SK-N-MC (cell line): ENCODE data around the gene ACOT4.
A peak's percentile ranks its signal among the peaks of the same experiment; 100 is the strongest.
"Not testable (repeated sequence)": the region's sequence is repeated elsewhere in the genome, so short reads cannot be mapped to it uniquely, and the experiment has no call there.

Experiments
- DNase-seq: peaks from one replicate; pipeline ENCODE4 v3.0.0-alpha.2; 2011; ENCODE audit warnings: low read depth, low spot score
- H3K27ac ChIP-seq: fragments of 200-600 bp; sonication (generic); 2 replicates; pipeline ENCODE4 v1.5.1; 2016; ENCODE audit warnings: mixed run types
- H3K36me3 ChIP-seq: fragments of 200-600 bp; sonication (generic); 2 replicates; pipeline ENCODE4 v1.6.1; 2017; ENCODE audit warnings: antibody characterized with exemption, low read length, mixed read lengths; ENCODE audit not compliant: insufficient read depth
- H3K4me3 ChIP-seq: fragments of 200-600 bp; sonication (generic); 2 replicates; pipeline ENCODE4 v1.5.1; 2016
- H3K9ac ChIP-seq: fragments of 200-600 bp; sonication (generic); 2 replicates; pipeline ENCODE4 v1.8.0; 2017; ENCODE audit warnings: mixed run types, mixed read lengths; ENCODE audit not compliant: insufficient read length
- H3K9me3 ChIP-seq: fragments of 200-600 bp; sonication (generic); 2 replicates; pipeline ENCODE4 v1.6.1; 2017; ENCODE audit warnings: low read depth, mild to moderate bottlenecking, antibody characterized with exemption, low read length, moderate library complexity, mixed read lengths
- EZH2 ChIP-seq: fragments of 200-600 bp; sonication (generic); IDR thresholded peaks from one replicate; pipeline ENCODE4 v1.6.1; 2017; ENCODE audit warnings: antibody characterized with exemption
- FOXP2 ChIP-seq: optimal IDR thresholded peaks from 2 replicates; pipeline ENCODE3; 2011; ENCODE audit warnings: mild to moderate bottlenecking, moderate library complexity; ENCODE audit not compliant: insufficient read depth; ENCODE audit errors: extremely low read length, control extremely low read depth
- POLR2AphosphoS5 ChIP-seq: IDR thresholded peaks from 2 replicates; pipeline ENCODE4 v1.6.1; 2012; ENCODE audit warnings: mild to moderate bottlenecking, low read depth, low read length, borderline replicate concordance

ACOT4 gene

GRCh38 chr14:73627151-73627558 lies 35.5 kb downstream of the ACOT4 start:
- H3K9me3 ChIP-seq, result no peaks in the 10 kb centered on the region
- no peak overlapping the region for H3K27ac ChIP-seq
- no peak overlapping the region for H3K4me3 ChIP-seq
- no peak for DNase-seq
- TF ChIP-seq POLR2AphosphoS5, result no peak
- no peak for TF ChIP-seq EZH2
- no peak for TF ChIP-seq FOXP2
- no peak overlapping the region for H3K9ac ChIP-seq
- no peaks in the 10 kb centered on the region for H3K36me3 ChIP-seq

DNA sequence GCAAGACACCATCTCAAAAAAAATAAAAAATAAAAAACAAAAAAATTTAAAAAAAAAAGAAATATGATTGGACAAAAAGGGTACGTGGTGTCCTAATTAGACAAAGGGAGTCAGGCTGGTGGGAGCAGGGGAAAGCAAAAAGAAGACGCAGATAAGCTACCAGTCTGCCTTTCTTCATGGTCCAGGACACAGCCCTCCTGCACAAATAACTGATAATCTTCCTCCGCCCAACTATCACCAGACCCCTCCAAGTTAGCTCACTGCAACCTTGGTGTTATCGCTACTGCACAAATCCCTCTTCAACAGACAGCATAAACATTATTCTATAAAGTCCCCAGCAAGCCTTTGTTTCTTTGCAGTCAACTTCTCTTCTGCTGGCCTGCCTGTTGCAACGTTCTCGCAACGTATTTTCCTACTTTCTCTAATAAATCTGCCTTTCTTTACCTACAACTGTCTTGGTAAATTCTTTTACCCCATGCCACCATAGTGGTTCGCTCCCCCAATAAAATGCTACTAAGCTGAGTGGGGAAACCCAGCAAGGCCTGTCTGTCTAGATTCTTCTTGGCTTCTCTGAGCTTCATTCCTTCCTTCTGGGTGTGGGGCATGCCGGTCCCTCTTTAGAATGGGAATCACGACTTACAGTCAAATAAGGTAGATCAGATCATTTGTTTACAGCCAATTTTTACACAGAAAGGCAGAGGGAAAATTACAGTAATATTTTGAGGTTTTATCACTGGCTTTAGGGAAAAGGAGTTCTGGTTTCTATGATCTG lies 38.5 kb downstream of the ACOT4 start:
- no peak for DNase-seq
- no peak overlapping the region for H3K4me3 ChIP-seq
- no peaks in the 10 kb centered on the region for H3K9me3 ChIP-seq
- no peak for TF ChIP-seq POLR2AphosphoS5
- TF ChIP-seq EZH2, result no peak
- TF ChIP-seq FOXP2, result no peak
- no peak overlapping the region for H3K27ac ChIP-seq
- no peak overlapping the region for H3K9ac ChIP-seq
- no peaks in the 10 kb centered on the region for H3K36me3 ChIP-seq

DNA sequence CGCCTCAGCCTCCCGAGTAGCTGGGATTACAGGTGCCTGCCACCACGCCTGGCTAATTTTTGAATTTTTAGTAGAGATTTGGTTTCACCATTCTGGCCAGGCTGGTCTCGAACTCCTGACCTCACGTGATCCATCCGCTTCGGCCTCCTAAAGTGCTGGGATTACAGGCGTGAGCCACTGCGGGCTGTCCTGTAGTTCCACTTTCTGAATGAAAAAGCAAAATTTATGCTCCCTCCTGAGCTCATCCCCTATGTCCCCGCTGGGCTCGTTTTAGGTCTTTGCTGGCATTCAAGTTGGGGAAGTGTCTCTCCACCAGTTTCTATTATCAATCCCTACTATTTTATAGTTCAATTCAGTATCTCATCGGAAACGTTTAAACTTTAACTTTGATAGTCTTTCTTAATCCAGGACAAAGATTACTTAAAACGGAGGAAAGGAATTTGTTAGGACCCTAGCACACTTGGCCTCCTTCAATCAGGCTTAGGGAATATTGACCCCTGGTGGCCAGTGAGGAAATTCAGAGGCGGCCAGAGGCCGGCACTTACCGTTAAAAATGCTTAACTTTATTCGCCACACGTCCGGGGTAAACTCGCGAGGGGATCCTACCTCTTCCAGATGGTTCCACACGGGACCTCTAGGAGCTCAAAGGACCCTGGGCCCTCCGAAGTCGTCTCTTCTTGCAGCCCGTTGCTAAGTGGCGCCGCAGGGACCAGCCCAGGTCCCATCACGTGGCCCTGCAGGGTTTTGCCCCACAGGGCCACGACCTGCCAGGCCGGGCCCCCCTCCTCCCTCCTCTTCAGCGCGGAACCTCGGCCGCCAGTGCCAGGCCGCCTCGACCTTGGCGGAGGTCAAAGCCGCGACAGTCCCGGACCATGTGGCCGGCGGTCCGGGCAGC lies 41.7 kb downstream of the ACOT4 start:
- no peak overlapping the region for H3K4me3 ChIP-seq
- DNase-seq, result no peak
- no peak overlapping the region for H3K27ac ChIP-seq
- H3K9me3 ChIP-seq, result no peaks in the 10 kb centered on the region
- no peak for TF ChIP-seq FOXP2
- TF ChIP-seq EZH2, result no peak
- no peak for TF ChIP-seq POLR2AphosphoS5
- no peaks in the 10 kb centered on the region for H3K36me3 ChIP-seq
- H3K9ac ChIP-seq, result no peak overlapping the region

GRCh38 chr14:73634011-73634833 lies 42.5 kb downstream of the ACOT4 start:
- no peak for DNase-seq
- Histone ChIP-seq H3K27ac (no peak overlapping the region), H3K36me3 (no peaks in the 10 kb centered on the region), H3K4me3 (no peak overlapping the region), H3K9ac (no peak overlapping the region), H3K9me3 (no peaks in the 10 kb centered on the region)
- TF ChIP-seq POLR2AphosphoS5 (no peak), FOXP2 (no peak), EZH2 (no peak)

DNA sequence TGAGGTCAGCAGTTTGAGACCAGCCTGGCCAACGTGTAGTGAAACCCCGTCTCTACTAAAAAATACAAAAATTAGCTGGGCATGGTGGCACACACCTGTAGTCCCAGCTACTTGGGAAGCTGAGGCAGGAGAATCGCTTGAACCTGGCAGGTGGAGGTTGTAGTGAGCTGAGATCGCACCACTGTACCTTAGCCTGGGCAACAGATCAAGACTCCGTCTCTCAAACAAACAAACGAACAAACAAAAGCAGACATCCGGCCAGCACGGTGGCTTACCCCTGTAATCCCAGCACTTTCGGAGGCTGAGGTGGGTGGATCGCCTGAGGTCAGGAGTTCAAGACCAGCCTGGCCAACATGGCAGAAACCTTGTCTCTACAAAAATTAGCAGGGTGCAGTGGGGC lies 44.7 kb downstream of the ACOT4 start:
- H3K9me3 ChIP-seq, H3K36me3 ChIP-seq, H3K4me3 ChIP-seq, H3K9ac ChIP-seq, DNase-seq, H3K27ac ChIP-seq: not testable (repeated sequence)

GRCh38 chr14:73637830-73638229 lies 46.2 kb downstream of the ACOT4 start:
- TF ChIP-seq FOXP2 (no peak), POLR2AphosphoS5 (no peak), EZH2 (no peak)
- no peak overlapping the region for H3K27ac ChIP-seq
- no peaks in the 10 kb centered on the region for H3K36me3 ChIP-seq
- no peak for DNase-seq
- no peak overlapping the region for H3K9ac ChIP-seq
- H3K9me3 ChIP-seq, result no peaks in the 10 kb centered on the region
- H3K4me3 ChIP-seq, result no peak overlapping the region

DNA sequence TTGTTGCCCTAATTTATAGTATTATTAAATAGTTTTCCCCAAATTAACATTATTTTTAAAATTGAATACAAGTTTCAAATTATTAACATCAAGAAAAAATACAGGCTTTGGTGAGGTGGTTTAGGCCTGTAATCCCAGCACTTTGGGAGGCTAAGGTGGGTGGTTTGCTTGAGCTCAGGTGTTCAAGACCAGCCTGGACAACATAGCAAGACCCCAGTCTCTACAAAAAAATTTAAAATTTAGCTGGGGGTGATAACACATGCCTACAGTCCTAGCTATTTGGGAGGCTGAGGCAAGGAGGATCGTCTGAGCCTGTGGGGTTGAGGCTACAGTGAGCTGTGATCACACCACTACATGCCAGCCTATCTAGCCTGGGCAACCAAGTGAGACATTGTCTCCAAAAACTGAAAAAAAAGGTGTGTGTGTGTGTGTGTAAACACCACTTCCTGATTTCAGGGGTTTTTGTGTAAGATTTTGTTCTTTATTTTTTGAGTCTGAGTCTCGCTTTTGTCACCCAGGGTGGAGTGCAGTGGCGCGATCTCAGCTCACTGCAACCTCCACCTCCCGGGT lies 49.2 kb downstream of the ACOT4 start:
- no peak overlapping the region for H3K27ac ChIP-seq
- no peak overlapping the region for H3K4me3 ChIP-seq
- DNase-seq, result no peak
- H3K9me3 ChIP-seq, result no peaks in the 10 kb centered on the region
- no peaks in the 10 kb centered on the region for H3K36me3 ChIP-seq
- H3K9ac ChIP-seq, result no peak overlapping the region
- no peak for TF ChIP-seq EZH2
- no peak for TF ChIP-seq FOXP2
- no peak for TF ChIP-seq POLR2AphosphoS5

DNA sequence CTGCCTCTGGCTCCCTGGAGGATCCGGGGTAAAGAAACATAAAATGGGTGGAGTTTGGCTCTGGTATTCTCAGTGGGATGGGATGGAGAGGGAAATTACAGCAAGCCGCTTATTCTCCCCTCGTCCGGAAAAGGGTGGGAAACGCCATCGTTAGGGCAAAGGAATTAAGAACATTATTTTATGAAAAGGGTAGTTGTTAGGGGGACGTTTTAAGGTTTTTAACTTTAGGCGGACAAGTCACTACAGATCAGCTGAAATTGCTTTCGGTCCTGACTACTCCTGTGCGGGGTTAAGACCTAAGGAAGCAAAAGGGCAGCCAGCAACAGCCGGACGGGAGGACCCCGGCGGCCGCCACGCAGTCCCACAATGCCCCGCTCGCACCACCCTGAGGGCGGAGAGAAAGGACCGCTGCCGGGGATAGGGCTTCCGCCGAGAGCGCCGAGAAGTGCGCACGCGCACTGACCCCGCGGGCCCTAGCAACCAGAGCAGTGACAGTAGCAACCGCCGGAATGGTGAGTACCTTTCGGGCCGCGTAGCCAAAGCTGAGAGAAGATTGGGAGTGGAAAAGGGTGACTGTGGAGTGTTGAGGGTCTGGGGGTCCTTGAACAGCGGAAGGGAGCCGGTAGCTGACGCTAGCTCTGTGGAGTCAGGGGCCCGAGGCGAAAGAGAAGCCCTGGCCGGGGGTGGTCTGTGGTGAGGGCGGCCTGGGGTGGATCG lies 53.0 kb downstream of the ACOT4 start, which contains the start of gene DNAL1:
TSS of gene DNAL1 (plus strand) at position 456 of the 717 bp plus-strand sequence. CDS start at position 510, 54 bp downstream.
- H3K36me3 ChIP-seq, result no peaks in the 10 kb centered on the region
- peak within 1 kb of the TSS; percentile 76 for H3K9ac ChIP-seq
- DNase-seq, result peak; percentile 14
- peak within 1 kb of the TSS; percentile 88 for H3K4me3 ChIP-seq
- no peaks in the 10 kb centered on the region for H3K9me3 ChIP-seq
- H3K27ac ChIP-seq, result peak within 1 kb of the TSS; percentile 33; the same call in 1 of the 2 replicates
- TF ChIP-seq EZH2 (no peak), FOXP2 (no peak), POLR2AphosphoS5 (peak; percentile 93)
